GM11168 (cell line): Measurements from ENCODE around the gene HECTD2.
"Not testable (repeated sequence)": the region's sequence is repeated elsewhere in the genome, so short reads cannot be mapped to it uniquely, and the experiment has no call there.

Experiments used
- in situ Hi-C: fragments of 300-500 bp; cut with MboI; formaldehyde crosslinking; loops from one replicate; pipeline ENCODE4 v1.12.0; 2022; ENCODE audit warnings: low sequenced_read_pairs; ENCODE audit not compliant: unreplicated experiment

HECTD2 gene

GRCh38 chr10:91409869-91410637 lies at the start of gene HECTD2:
TSS of gene HECTD2 (plus strand) at chr10:91410344. CDS start at chr10:91410439, 95 bp downstream.
- in situ Hi-C loops = no loop called here

DNA sequence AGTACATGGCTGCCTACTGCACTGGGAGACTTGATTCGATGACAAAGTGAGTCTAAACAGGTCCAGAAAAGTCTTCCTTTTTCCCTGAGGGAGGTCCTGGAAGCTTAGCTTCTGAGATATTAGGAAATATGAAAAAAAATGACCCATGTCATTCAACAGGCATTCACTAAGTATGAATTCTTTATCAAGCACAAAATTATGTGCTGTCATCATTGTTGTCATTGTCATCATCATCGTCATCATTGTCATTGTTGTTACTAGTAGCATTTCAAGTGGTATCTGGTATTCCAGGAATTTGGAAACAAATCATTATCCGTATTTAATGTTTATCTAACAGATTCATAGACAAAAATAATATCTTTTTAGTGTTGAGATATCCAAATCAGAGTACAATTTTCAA lies 49.7 kb upstream of the HECTD2 start:
- in situ Hi-C loops = no loop called here

GRCh38 chr10:91365519-91365918 lies 44.6 kb upstream of the HECTD2 start:
- in situ Hi-C loops = not testable (repeated sequence)

DNA sequence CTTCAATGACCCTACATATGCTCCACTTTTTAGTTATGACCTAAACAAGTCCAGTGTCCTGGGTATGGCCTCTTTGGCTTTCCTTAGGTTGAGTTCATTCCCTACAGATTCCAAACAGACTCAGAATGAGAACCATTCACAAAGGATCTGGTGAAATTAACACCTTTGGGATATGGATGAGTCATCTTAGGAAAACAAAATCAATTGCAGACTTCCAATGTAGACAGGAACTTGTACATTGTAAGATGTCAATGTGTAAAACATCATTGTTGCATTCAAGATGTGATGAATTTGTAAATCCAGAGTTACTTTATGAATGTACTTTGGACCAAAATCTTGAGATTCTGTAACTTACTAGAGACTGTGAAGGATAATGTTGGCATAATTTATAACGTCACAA lies 43.4 kb upstream of the HECTD2 start:
- in situ Hi-C loops = no loop called here

DNA sequence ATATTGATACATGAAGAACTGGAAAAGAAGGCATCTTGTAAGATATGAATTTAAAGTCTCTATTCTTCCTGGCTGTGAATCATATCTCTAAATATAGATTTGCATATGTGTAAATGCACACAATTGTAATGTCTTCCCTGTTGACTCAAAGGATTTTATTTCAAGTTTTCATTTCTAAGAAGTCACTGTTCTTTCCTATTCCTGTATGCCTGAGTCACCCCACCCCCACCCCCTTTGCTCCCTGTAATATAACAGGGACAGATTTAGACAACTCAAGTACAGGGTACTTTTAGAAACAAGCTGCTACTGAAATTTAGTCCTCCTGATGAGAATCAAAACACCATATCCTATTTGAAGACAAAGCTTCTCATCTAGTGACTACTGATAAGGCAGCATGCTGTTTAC lies 43.0 kb upstream of the HECTD2 start:
- in situ Hi-C loops = no loop called here

- in situ Hi-C loops = no loop called here
Observed at GRCh38 chr10:91367558-91367957, 42.6 kb upstream of the HECTD2 start.

DNA sequence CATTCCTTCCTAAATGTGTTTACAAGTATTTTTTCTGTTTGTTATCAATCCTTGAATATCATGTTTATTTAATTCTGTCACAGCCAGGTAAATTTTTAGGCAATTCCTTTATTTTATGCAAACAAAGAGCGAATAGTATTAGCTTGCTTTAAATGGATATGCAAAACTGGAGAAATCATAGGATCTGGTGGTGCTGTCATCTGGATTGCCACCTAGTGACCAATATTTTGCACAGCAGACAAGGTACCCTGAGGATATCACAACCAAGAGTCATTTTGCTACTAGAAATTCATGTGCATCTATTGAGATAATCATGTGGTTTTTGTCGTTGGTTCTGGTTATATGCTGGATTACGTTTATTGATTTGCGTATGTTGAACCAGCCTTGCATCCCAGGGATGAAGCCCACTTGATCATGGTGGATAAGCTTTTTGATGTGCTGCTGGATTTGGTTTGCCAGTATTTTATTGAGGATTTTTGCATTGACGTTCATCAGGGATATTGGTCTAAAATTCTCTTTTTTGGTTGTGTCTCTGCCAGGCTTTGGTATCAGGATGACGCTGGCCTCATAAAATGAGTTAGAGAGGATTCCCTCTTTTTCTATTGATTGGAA lies 40.1 kb upstream of the HECTD2 start:
- in situ Hi-C loops = not testable (repeated sequence)

DNA sequence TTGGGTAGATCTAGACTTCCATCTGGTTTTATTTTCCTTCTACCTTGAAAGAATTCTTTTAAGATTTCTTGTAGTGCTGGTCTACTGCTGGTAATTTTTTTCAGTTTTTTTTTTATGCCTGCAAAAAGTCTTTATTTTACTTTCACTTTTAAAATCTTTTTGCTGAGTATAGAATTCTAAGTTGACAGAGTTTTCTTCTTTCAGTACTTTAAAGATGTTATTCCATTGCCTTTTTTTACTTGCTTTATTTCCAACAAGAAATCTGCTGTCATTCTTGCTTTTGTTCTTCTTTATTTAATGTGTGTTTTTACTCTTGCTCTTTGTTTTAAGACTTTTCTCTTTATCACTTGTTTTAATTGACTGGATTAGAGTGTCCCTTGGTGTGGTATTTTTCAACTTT lies 36.1 kb upstream of the HECTD2 start:
- in situ Hi-C loops = no loop called here

DNA sequence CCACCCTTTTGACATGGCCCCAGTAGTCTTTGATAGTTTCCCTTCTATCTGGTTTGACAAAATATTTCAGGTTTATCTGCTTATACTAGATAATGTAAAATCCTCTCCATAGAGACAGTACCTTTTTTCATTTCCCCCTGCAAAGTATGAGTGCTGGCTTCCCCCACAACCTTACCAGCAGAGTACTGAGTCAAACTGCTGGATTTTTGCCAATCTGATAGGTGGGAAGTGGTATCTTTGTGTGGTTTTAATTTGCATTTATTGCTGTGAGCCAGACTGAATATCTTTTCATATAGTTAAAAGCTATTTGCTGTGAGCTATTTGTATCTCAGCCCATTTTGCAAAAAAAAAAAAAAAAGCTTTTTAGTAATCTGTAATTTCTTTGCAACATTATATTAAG lies 32.1 kb upstream of the HECTD2 start:
- in situ Hi-C loops = loop anchor here (25.0 kb wide), 1 partner anchor 1916 kb away; no protein-coding TSS in a partner anchor

DNA sequence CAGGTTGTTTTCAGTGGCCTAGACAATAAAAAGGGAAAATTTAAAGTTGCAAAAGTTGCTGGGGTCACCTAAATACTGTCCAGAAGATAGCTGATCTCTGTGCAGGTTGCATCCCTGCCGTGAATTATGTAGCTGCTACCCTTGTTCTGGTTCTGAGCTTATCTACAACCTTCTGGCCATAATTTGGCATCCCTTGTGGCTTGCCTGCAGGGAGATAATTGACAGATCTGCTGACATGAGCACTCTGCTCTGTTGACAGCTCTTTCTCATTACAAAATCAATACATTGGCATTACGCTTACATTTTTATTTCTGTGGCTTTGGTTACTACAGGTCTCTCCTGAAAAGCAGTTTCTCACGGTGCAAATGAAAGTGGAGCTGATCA lies 29.3 kb upstream of the HECTD2 start:
- in situ Hi-C loops = loop anchor here (25.0 kb wide), 1 partner anchor 1919 kb away; no protein-coding TSS in a partner anchor

- in situ Hi-C loops = loop anchor here (25.0 kb wide), 1 partner anchor 1919 kb away; no protein-coding TSS in a partner anchor
Observed at GRCh38 chr10:91381257-91381891, 28.8 kb upstream of the HECTD2 start.

DNA sequence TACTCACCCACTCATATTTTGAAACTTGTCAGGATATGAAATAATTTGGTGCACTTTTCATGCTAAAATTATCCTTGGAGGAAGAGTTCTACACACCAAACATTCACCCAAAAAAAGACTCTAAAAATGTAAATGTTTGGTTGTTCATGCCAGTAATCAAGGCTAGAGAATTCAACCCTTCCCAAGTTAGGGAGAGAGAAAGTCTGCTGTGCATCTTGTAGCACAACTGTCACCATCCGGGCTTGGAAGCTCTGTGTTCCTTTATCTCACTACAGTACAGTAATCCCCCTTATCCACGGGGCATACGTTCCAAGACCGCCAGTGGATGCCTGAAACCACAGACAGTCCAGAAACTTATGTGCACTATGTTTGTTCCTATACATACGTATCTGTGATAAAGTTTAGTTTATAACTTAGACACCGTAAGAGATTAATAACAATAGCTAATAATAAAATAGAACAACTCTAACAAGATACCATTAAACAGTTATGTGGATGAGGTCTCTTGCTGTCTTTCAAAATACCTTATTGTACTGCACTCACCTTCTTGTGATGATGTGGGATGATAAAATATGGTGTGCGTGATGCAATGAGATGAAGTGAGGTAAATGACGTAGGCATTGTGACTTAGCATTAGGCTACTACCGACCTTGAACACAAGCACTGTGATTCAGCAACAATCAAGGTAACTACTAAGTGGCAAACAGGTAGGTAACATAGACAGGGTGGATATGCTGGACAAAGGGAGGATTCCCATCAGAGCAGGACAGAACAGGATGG lies 24.6 kb upstream of the HECTD2 start:
- in situ Hi-C loops = loop anchor here (25.0 kb wide), 1 partner anchor 1923 kb away; no protein-coding TSS in a partner anchor

GRCh38 chr10:91389636-91390512 lies 20.3 kb upstream of the HECTD2 start:
- in situ Hi-C loops = loop anchor here (10.0 to 25.0 kb wide), 3 partner anchors 245 to 1928 kb away; partner anchors contain the start of gene PPP1R3C

DNA sequence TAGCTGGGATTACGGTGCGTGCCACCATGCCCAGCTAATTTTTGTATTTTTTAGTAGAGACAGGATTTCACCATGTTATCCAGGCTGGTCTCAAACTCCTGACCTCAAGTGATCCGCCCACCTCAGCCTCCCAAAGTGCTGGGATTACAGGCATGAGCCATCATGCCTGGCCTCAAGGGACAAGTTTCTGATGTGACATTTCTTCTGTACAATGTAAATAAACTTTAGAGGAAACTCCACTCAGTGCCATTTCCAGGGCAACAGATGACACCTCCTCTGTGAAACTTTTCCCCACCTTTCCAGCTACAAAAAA lies 19.7 kb upstream of the HECTD2 start:
- in situ Hi-C loops = loop anchor here (10.0 to 25.0 kb wide), 3 partner anchors 244 to 1928 kb away; partner anchors contain the start of gene PPP1R3C

- in situ Hi-C loops = loop anchor here (10.0 to 25.0 kb wide), 3 partner anchors 243 to 1930 kb away; partner anchors contain the start of gene PPP1R3C
Observed at GRCh38 chr10:91391920-91392319, 18.2 kb upstream of the HECTD2 start.

DNA sequence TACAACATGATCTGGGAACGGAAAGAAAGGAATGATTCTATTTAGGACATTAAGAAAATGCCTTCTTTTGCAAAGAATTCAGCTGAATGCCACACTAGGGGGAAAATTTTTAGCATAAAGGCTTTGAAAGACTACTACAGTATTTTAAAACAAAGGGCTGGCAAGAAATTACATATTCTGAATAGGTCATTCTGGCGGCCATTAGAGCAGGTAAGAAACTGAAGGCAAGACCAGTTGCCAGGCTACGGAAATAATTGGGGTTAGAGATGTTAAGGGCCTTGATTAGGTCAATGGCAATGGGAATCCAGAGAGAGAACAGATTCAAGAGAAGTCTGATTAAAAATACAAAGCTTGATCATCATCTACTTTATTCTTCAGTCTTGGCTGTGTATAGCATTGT lies 3.8 kb upstream of the HECTD2 start:
- in situ Hi-C loops = no loop called here

GRCh38 chr10:91409069-91409868 lies 875 bp upstream of the HECTD2 start:
- in situ Hi-C loops = no loop called here

DNA sequence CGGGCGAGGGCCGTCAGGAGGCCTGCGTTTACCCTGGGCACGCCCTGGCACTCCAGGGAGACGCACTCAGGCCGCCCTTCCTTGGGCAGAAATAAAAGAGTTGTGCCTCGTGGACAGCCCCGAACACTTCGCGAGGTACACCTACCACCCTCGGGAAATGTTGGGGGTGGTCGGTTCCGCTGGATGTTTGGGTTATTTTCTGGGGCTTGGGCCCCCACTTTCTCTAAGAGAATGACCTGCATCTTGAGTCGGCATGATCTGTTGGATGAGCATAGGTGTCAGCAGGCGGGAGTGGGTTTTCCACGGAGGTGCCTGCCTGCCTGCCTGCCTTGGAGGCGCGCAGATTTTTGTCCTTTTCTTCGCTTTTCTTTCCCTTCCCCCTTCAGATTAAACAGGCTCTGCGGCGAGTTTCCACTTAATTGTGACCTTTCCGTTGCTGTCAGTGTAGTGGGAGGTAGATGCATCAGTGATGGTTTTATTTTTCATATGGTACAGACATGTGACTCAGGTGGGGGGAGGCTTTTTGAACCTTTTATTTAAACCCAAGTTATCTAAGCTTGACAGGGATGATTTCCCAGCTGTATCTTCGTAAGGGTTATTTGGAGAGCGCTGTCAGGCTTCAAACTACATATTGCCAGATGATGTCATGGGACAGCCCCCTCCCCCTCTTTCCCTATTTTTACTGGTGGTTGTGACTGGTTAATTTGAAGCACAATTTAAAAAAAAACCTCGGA lies 661 bp downstream of the HECTD2 start:
- in situ Hi-C loops = no loop called here
